HG02588 (cell line): ENCODE results near the gene CCNL2.
A peak's percentile ranks its signal among the peaks of the same experiment; 100 is the strongest.
"Not testable (repeated sequence)": the region's sequence is repeated elsewhere in the genome, so short reads cannot be mapped to it uniquely, and the experiment has no call there.

Experiments
- ATAC-seq: cut with Tn5 transposase; IDR thresholded peaks from one replicate; pipeline ENCODE4 v1.9.1; 2021; ENCODE audit warnings: mild to moderate bottlenecking, moderate library complexity; ENCODE audit not compliant: unreplicated experiment

Gene CCNL2

GRCh38 chr1:1401457-1402010 is 2.4 kb upstream of the CCNL2 start:
- no peak for ATAC-seq

GRCh38 chr1:1400576-1401456 is 1.7 kb upstream of the CCNL2 start:
- ATAC-seq, result no peak

- ATAC-seq, result no peak
These were observed 889 bp upstream of the CCNL2 start for GRCh38 chr1:1399872-1400575.

DNA sequence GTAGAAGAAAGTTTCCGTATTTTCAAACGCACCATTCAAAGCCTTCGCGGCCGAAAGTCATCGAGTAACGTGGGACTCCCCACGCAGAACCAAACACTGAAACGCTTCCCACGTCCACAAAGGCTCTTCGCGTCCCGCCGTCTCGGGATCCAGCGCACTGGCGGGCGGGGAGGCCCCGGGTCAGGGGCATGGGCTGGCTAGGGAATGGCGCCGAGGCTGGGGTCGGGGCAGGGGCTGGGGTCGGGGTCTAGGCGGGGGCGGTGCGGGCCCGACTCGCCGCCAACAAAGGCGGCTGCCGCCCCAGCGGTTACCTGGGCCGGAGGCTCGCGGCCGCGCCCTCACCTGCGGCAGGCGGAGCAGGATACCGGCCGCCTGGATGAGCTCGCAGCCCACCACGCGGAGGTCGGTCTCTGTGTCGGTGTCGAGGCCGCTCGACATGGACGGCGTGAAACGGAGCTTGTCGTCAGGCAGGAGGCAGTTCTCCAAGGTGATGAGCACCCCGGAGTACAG is 403 bp downstream of the CCNL2 start:
- ATAC-seq, result peak; percentile 11

- ATAC-seq, result no peak
These were observed 1.2 kb downstream of the CCNL2 start for GRCh38 chr1:1397839-1398523.

DNA sequence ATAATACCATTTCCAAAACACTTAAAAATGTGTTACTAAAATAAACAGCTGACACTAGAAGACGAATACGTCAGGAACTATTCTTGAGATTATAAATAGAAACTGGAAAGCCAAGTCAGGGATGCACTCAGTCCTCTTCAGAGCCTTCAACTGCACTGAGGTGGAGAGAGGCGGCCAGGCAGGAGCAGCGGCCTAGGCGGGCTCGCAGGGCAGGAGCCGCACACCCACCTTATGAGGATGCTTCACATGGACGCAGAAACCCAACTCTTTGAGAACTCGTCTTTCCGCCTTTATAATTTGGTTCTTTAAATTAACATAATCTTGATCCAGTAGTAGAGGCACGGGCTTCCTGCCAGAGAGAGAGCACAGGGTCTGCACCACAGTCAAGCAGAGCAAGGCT is 4.0 kb downstream of the CCNL2 start:
- no peak for ATAC-seq

DNA sequence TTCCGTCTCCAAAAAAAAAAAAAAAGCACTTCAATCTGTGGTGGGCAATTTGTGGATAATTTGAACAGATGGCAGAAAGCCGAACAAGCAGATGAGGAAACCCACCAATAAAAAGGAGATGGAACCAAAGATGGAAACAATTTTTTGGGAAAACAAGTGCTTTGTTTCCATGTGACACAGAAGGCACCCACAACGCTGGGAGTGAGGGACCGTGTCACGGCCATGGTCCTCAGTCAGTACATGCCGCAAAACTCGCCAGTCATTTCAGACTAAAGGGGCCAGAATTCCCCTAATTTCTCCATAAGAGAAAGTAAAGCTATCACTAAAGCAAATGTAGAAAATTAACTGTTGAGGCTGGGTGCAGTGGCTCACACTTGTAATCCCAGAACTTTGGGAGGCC is 5.0 kb downstream of the CCNL2 start:
- ATAC-seq, result no peak

GRCh38 chr1:1393428-1393827 is 5.7 kb downstream of the CCNL2 start:
- no peak for ATAC-seq

- no peak for ATAC-seq
These were observed 6.1 kb downstream of the CCNL2 start for GRCh38 chr1:1393014-1393413.

DNA sequence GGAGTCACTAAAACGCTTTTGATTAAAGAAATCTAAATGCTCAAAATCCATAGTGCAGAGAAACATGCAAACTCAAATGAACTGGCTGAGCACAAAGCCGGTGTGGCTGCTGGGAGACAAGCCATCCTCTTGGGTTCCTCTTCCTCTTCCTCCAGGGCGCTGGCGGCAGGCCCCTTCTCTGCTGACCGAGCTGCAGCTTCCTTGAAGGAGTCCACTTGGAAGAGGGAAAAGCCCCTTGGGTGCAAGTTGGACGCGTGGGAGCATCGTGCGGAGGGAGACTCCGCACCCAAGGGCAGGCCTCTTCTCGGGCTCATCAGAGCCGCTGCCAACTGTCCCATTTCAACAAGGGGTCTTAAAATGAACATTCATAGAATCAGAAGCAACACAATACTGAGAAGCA is 7.9 kb downstream of the CCNL2 start:
- no peak for ATAC-seq

DNA sequence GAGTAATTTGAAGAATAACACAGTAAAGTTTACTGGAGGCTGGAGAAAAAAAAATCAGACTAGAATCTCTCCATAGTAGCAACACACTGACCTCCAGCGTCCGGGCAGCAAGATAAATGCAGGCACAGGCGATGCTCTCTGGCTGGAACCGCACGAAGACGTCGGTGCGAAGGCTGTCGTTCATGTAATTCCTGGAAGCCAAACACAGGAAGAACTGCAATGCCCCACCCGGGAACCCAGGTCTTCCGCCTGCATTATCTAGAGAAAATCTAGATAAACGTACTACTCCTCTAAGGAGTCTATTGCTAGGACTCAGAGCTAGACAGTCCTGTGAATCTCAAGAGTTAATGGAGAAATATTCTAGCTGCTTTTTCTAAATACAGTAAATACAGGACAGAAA is 8.5 kb downstream of the CCNL2 start:
- ATAC-seq, result no peak

DNA sequence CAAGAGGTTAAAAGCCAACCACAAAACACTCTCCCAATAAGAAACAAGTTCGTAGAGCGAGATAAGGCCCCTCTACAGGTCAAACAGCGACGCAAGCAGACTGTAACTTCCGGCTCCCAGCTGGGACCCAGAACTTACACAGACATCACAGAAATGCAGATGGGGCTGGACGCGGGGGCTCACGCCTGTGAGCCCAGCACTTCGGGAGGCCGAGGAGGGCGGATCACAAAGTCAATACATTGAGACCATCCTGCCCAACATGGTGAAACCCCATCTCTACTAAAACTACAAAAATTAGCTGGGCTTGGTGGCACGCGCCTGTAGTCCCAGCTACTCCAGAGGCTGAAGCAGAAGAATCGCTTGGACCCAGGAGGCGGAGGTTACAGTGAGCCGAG is 11.1 kb downstream of the CCNL2 start:
- no peak for ATAC-seq

DNA sequence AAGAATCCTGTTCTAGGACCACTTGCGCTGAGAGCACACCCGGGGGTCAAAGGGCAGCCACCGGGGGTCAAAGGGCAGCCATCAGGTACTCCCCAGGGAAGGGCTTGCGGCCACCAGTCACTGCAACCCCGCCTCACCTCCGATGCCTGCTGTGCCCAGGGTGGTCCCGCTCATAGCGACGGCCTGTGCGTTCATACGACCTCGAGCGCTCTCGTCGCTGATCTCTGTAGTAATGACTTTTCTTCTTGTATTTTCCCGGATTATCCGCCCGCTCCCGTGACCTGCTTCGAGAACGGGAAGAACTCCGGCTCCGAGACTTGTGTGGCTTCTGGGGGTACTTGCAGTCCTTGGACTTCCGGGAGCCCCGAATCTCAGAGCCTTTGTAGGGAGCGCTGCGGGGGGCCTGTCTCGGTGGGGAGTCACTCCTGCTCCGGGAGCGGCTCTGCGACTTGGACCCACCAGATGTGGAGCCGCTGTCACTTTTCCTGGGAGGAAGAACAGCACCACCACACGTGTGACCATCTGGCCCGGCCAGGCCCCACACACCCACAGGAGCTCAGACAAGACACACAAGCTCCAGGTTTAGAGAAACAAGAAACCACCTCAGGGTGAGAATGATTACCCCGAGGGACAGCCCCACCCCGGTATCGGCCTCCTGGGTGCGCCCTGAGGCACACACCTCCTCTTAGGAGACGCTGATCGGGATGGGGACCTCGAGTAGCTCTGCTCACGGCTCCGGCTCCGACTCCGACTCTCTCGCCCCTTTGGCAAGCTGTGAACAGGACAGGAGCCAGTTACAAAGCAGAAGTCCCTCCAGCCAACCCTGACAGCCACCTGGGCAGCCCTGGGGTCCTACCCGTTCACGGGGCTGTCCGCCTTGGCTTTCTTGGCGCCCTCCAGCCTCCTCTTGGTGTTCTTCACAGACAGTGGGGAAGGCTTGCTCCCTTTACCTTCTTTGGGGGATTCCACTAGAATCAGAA is 11.7 kb downstream of the CCNL2 start:
- no peak for ATAC-seq

DNA sequence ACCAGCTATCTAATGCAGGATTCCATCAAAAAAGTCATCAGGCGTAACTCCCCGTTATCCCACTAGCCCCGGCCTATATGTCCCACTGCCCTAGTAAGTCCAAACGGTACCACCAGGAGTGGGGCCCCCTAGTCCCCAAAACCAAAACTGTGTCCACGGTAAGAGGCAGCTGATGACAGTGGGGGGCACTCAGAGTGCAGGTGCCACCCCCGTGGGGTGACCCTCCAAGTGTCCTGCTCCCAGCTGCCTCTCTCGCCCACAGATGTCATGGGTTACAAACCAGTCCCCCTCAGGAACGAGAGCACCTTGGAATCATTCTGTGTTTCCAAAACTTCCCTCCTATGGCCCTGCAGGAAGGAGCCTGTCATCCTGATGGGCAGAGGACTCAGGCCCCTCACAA is 13.2 kb downstream of the CCNL2 start:
- no peak for ATAC-seq

DNA sequence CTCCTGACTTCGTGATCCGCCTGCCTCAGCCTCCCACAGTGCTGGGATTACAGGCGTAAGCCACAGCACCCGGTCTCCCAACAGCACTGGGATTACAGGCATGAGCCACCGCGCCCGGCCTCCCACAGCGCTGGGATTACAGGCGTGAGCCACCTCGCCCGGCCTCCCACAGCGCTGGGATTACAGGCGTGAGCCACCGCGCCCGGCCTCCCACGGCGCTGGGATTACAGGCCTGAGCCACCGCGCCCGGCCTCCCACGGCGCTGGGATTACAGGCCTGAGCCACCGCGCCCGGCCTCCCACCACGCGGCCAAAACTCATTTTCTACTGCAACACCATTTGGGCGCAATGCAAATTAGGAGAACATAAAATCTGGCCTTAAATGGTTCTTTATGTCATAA is 13.8 kb downstream of the CCNL2 start:
- not testable (repeated sequence) for ATAC-seq

DNA sequence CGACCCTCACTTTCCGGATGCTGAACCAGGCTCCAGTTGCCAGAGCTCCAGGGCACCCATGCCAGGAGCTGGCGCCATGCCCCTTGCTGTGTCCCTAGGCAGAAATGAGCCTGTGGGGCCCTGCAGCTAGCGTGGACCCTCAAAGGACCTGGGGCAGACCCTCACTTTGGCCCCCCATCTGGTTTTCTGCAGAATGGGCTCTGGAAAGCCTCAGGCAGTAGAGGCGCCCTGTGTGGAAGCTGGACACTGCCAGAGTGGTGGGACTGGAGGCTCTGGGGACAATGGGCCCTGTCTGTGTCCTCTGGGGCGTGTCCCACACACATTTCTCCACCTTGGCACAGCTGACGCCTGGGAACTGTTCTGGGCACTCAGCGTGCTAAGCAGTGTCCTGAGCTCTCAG is 17.8 kb downstream of the CCNL2 start:
- no peak for ATAC-seq

- ATAC-seq, result no peak
These were observed 18.3 kb downstream of the CCNL2 start for GRCh38 chr1:1380860-1381259.

DNA sequence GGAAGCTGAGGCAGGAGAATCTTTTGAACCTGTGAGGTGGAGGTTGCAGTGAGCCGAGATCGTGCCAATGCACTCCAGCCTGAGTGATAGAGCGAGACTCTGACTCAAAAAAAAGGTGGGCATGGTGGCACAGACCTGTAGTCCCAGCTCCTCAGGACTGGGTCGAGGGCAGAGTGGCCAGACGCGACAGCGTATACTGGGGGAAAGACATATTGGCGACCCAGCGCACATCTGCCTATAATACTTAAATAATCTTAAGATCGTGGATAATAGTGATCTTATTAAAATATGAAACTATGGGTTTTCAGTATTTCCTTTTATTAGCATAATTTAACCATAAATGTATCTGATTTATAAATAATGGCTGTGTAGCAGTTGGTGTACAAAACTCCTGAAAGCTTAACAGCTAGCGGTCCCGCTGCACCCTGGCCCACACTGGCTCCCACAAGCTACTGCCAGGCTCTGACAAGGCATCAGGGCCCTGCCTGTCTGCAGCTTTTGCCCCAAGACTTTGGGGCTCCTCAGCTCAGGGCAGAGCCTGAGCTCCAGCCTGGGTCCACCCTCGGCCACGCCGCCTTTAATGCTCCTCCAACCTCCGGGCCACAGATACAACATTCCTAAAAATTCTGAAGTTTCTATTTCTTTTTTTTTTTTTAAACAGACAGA is 21.5 kb downstream of the CCNL2 start:
- ATAC-seq, result no peak

GRCh38 chr1:1376551-1377226 is 22.4 kb downstream of the CCNL2 start:
- no peak for ATAC-seq
